ENCODE measurements around the gene BRD8.
"Not testable (repeated sequence)": the region's sequence is repeated elsewhere in the genome, so short reads cannot be mapped to it uniquely, and the experiment has no call there.

Gene BRD8

DNA sequence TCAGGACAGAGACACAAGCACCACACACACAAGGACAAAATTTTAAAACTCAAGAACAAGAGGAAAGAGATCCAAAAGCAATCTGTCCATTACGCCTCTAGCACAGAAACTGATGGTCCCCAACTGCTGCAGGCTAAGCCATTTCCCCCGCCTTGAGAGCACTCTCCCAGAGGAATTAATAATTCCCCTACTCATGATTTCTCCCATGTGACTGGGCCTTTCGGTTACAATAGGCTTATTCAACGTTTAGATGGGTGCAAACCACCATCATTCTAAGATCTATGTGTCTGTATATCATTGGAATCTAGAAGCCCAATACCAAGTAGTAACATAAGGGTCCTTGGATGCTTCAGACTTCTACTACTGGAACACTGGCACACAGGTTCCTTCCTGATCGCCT lies 18.8 kb downstream of the BRD8 start:
- H3K27ac ChIP-seq = no peak overlapping the region
- DNase-seq (ENCODE audit: low spot score) = no peak
- H3K4me3 ChIP-seq = no peak overlapping the region
- TF ChIP-seq CTCF (IDR thresholded peaks at IDR 0.05) = no peak

DNA sequence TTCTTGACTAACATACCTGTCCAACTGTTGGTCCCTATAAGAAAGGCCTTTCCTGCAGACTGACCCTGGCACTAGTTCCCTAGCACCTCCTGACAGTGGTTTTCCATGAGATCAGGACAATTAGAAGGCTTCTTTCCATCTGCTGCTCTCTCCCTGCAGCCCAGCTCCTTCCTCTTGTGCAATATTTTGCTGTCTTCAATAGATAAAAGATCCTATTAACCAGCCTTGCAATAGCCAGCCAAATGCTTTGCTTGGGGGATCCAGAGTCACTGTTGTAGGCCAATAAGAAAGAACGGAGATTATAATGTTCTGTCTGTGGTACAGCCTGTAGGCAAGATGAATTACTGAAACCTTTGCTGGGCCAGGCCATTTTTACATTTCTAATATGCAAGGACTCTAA lies 20.8 kb downstream of the BRD8 start:
- Histone ChIP-seq H3K27ac (no peak overlapping the region), H3K4me3 (no peak overlapping the region)
- no peak for TF ChIP-seq CTCF (IDR thresholded peaks at IDR 0.05)
- no peak for DNase-seq (ENCODE audit: low spot score)

DNA sequence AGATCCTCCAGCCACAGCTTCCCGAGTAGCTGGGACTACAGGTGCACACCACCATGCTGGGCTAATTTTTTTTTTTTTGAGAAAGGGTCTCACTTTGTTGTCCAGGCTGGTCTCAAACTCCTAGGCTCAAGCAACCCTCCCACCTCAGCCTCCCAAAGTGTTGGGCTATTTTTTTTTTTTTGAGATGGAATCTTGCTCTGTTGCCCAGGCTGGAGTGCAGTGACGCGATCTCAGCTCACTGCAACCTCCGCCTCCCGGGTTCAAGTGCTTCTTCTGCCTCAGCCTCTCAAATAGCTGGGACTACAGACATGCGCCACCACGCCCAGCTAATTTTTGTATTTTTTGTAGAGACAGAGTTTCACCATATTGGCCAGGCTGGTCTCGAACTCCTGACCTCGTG lies 22.5 kb downstream of the BRD8 start:
- not testable (repeated sequence) for H3K4me3 ChIP-seq; H3K27ac ChIP-seq; DNase-seq (ENCODE audit: low spot score)

DNA sequence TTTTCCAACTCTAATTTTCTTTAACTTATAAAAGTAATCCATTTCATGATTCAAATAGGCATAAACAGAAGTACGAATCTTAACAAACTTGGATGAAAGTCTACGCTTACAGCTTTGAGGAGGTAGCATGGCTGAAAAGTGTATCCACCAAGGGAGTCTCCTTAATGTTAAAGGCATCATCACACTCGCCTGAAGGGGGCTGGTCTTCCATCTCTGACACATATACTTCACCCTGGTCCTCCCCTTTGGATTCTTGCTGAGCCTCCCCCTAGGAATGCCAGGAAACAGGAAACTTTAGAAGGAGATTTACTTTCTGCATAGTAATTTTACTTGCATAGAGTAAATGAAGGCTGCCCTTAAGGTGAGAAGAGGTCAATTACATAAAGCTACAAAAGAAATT lies 28.9 kb downstream of the BRD8 start:
- Histone ChIP-seq H3K27ac (no peak overlapping the region), H3K4me3 (no peak overlapping the region)
- DNase-seq (ENCODE audit: low spot score) = no peak
- TF ChIP-seq CTCF (IDR thresholded peaks at IDR 0.05) = no peak

DNA sequence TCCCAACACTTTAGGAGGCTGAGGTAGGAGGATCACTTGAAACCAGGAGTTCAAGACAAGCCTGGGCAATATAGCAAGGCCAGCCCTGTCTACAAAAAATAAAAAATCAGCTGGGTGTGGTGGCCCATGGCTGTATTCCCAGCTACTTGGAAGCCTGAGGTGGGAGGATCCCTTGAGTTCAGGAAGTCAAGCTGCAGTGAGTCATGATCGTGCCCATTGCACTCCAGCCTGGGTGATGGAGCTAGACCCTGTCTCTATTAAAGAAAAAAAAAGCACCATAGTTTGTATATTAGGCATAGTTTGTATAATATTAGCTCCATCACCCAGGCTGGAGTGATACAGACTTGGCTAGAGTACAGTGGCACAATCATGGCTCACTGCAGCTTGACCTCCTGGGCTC lies 29.6 kb downstream of the BRD8 start:
- DNase-seq (ENCODE audit: low spot score) = no peak
- no peak for TF ChIP-seq CTCF (IDR thresholded peaks at IDR 0.05)
- Histone ChIP-seq H3K4me3 (no peak overlapping the region), H3K27ac (no peak overlapping the region)

GRCh38 chr5:138143578-138143977 lies 34.9 kb downstream of the BRD8 start:
- H3K4me3 ChIP-seq; DNase-seq (ENCODE audit: low spot score); H3K27ac ChIP-seq: not testable (repeated sequence)

- no peak for TF ChIP-seq CTCF (IDR thresholded peaks at IDR 0.05)
- Histone ChIP-seq H3K4me3 (no peak overlapping the region), H3K27ac (no peak overlapping the region)
- DNase-seq (ENCODE audit: low spot score) = no peak
Observed at GRCh38 chr5:138141734-138142133, 36.7 kb downstream of the BRD8 start.

DNA sequence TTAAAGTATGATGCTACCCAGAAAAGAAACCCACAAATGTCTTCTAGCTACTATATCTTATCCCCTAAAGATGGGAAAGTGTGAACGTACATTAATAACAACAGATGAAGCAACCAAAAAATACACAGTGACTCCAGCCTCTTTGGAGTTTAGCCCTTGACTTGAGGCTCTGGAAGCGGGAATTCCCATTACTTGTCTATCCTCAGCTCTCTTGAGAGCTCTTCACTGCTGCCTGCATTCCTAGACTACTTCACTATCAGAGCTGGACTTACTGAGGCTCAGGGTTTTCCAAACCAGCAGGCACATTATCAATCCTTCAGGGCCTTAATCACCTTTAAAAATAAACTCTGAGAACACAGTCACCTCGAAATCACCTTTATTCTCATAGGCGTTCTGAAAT lies 38.2 kb downstream of the BRD8 start:
- no peak for DNase-seq (ENCODE audit: low spot score)
- Histone ChIP-seq H3K4me3 (no peak overlapping the region), H3K27ac (no peak overlapping the region)
- no peak for TF ChIP-seq CTCF (IDR thresholded peaks at IDR 0.05)

Measured in coronary artery (tissue), 2 donors.